NCI-H748 treated with DMSO at 0.1 percent for 48 hours (cell line): ENCODE results near the gene SYNJ1.
"Not testable (repeated sequence)": the region's sequence is repeated elsewhere in the genome, so short reads cannot be mapped to it uniquely, and the experiment has no call there.

Experiments
- DNase-seq: peaks from one replicate; lab custom pipeline; 2025; lab: John Stamatoyannopoulos, UW

Gene SYNJ1

GRCh38 chr21:32690085-32690484 is 37.7 kb downstream of the SYNJ1 start:
- DNase-seq, result no peak

DNA sequence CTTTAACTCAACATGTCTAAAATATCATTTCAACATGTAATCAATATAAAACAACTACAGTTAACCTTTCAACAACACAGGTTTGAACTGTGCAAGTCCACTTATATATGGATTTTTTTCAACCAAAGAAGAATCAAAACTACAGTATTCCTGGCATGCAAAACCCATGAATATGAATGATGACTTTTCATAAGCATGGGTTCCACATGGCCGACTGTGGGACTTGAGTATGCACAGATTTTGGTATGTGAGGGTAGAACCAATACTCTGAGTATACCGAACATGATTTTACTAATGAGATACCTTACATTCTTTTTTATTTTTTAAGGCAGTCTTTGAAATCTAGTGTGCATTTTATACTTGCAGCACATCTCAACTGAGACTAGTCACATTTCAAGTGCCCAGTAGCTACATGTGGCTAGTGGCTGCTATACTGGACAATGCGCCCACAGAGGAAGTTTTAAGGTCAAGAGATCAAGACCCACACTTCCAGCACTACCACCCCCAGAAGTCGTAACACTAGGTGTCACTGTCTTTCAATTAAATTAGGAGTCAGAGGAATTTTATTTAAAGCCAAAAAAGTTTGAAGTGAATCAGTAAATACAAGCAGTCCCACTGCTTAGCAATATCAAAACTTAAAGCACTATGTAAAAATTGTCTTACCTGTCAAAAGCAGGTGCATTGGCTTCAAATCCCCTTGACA is 40.0 kb downstream of the SYNJ1 start:
- no peak for DNase-seq

DNA sequence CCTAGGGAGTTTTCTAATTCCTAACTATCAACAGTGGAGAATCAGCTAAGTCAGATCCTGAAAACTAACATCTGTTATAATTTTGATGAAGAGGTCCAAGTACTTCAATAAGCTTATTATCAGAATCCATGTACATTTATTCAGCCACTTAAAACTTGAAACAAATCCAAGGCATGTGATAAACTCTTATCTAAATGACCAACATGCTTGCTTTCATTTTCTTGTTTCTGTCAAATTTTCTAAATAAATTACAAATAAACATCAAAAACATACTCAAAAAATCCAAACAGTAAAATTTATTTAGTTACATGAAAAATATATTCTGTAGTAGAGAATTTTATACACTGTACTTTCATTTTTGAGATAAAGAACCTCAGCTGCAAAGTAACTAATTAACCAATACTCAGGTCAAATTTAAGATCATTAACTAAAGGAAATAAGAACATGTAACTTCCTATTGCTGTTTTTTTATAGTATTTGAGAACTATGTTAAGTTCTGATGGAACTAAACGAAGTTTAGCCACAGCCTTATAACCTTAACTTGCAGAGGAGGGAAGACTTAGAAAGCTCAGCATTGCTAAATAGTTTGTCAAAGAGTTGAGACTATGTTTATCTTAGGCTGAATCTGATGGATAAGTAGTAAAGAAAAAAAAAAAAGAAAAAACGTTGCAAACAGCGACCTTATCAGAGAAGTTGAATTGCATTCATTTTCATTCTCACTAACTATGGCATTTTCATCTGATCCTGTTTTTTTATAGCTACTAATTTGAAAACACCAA is 44.9 kb downstream of the SYNJ1 start:
- DNase-seq, result no peak

- no peak for DNase-seq
Measured at GRCh38 chr21:32674731-32675130, 53.1 kb downstream of the SYNJ1 start.

DNA sequence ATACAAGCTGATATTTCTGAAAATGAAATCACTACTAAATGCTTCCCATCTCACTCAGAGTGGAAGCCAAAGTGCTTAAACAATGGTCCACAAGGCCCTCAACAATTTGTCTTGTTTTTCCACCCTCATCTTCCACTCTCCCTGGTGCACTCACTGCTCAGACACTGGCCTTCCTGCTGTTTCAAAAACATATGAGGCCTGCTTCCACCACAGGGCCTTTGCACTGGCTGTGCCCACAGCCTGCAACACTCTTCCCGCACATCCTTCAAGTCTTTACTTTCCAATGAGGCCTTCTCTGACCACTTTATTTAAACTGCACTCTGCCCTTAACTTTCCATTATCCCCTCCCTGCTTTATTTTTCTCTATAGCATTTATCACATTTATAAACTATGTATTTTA is 53.8 kb downstream of the SYNJ1 start:
- DNase-seq, result no peak

- DNase-seq, result no peak
Measured at GRCh38 chr21:32666258-32666657, 61.6 kb downstream of the SYNJ1 start.

GRCh38 chr21:32664095-32664494 is 63.7 kb downstream of the SYNJ1 start:
- not testable (repeated sequence) for DNase-seq

- DNase-seq, result not testable (repeated sequence)
Measured at GRCh38 chr21:32661981-32662380, 65.8 kb downstream of the SYNJ1 start.

- DNase-seq, result not testable (repeated sequence)
Measured at GRCh38 chr21:32661026-32661782, 66.6 kb downstream of the SYNJ1 start.

DNA sequence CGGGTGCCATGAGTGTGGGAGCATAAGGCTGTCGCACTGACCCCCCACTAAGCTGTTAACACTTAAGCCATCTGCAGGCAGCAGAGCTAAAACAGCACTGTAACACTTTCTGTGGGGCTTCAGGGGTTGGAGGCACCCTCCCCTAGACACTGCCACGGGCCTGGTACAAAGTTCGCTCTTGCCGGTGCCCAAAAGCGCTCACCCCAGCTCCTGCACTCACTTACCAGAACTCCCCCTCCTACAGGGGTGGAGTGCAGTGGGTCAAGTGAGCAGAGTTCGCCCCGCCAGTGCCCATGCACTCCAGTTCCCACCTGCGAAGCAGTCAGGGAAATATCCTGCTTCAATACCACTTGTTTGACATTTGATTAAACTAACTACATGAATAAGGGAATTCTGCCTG is 69.3 kb downstream of the SYNJ1 start:
- no peak for DNase-seq

GRCh38 chr21:32653326-32653901 is 74.4 kb downstream of the SYNJ1 start:
- DNase-seq, result peak; percentile 6

GRCh38 chr21:32648165-32648564 is 79.6 kb downstream of the SYNJ1 start:
- no peak for DNase-seq

DNA sequence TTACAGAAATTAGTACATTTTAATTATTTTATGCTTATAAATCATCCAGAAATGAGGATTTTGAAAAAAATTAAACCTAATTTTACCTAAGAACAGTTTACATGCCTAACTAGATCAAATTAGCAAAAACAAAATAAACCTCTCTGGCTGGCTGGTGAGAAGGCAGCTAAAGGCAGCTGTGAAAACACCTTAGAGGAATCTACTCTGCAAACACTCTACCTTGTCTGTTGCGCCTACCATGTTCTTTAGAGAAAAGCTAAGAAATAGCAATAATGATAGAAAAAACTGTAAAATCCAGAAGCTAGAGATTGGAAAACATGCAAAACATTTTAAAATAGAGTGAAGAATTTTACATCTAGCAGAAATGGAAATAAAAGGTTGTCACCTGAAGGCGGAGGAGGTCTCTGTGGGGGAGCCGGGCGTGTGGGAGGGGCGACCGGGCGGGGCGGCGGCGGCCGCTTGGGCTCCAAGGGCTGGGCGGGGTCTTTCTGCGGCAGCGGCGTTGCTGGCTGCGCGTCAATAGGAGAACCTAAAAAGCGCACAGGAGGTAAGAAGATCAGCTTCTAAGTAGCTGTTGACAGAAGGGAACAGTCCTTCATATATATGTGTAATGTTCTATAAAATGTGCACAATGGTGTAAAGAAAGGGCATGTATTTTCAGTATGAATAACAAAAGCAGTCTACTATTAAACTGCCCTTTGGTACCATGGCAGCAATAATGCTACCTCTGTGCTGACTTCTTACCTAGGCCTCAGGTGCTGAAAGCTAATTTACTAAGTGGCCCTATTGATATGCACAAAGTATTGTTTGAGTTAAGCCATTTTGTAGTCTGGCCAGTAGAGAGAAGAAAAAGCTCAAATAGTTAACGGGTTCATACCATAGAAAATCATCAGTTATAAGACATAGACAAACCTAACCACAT is 82.3 kb downstream of the SYNJ1 start:
- DNase-seq, result peak; percentile 9

DNA sequence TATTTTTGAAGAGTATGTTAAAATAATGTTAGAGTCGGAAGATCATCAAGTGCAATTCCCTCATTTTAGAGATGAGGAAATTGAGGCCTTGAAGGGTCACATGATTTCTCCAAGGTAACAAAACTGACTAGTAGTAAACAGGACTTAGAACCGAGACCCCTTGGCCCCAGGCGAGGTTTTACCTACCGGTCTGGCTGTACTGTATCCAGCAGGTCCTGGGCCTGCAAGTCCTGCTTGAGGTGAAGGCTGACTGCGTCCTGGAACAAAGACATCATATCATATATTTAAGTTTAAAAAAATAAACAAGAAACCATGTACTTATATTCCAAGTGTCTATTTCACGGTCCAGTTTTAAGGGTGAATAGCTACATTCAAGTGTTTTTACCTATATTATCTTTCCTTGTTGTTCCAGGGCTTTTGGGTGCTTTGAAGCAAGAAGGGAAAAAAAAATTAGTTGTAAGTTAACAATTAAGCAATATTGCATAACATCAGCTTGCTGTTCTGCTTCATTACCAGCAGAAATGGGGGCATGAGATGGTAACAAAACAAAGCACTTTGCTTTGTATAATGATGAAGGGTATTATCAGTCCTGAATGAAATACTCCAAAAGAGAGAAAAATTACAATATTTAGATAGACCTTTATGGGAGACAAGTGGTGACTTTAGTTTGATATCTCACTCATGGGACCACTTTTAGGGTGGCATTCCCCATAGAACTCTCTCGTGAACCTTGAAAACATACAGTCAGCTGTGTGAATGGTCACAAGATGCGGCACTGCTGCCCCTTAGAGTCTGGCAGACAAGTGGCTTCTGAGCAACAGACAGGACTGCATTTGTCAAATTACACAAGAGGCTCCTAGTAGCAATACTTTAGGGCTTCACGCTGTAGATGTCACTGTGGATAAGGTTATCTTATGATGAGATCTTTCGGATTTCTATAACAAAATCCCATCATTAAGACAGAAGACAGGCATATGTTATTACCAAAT is 85.8 kb downstream of the SYNJ1 start:
- DNase-seq, result no peak

- no peak for DNase-seq
Measured at GRCh38 chr21:32626621-32627196, 101.1 kb downstream of the SYNJ1 start.

- DNase-seq, result not testable (repeated sequence)
Measured at GRCh38 chr21:32618218-32618617, 109.6 kb downstream of the SYNJ1 start.

DNA sequence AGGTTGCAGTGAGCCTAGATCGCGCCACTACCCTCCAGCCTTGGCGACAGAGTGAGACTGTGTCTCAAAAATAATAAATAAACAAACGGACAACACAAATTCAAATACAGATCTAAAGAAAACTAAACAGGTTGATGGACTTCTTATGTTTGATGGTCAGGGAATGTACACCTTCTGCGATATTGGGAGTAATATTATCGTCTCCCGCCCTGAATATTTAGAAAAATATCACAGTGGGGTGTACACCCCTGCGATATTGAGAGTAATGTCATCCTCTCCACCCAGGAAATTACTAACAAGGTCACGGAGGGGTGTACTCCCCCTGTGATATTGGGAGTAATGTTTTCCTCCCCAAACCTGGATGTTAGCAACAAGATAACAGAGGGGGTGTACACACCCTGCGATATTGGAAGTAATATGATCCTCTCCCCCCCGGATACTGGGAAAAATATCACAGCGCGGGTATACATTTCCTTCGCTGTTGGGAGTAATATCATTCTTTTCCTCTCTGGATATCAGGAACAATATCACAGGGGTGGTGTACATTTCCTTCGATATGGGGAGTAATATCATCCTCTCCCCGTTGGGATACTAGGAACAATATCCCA is 114.3 kb downstream of the SYNJ1 start:
- no peak for DNase-seq

- DNase-seq, result no peak
Measured at GRCh38 chr21:32612999-32613337, 114.8 kb downstream of the SYNJ1 start.
